ENCODE data around the gene PSMA8. TPM values are rescaled to one million over a fixed set of nuclear protein-coding genes. Genes with fewer than 3 reads are reported as not detected.
A peak's percentile ranks its signal among the peaks of the same experiment; 100 is the strongest.
"Not testable (repeated sequence)": the region's sequence is repeated elsewhere in the genome, so short reads cannot be mapped to it uniquely, and the experiment has no call there.

The PSMA8 gene
- total and polyA plus RNA-seq, 5 experiments from 2014 or later: 1.4 to 3.5 (median 2.1) TPM

DNA sequence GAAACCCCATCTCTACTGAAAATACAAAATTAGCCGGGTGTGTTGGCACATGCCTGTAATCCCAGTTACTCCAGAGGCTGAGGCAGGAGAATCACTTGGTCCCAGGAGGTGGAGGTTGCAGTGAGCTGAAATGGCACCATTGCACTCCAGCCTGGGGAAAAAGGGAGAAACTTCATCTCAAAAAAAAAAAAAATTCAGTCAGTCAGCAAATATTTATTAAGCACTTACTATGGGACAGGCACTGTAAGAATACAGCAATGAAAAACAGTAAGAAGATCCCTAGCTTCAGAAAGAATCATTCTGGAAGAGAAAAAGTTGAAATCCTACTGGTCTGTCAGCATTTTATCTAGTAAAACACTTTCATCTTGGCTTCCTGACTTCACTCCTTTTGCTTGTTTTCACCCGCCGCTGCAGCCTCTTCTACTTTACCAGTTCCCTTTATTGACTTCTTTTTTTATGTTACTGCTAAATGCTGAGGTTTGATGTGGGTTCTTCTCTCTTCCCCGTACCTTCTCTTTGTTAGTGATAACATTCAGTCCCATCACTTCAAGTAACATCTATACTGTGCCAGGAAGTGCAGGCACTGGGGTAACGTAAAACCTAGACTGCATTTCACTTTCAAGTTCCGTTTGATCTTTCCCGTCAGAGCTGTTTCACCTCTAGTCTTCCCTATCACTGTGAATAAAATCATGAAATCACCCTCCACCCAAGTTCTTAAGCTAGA, 81.7 kb downstream of the PSMA8 start:
- ATAC-seq: peak; percentile 99
- Mint-ChIP-seq H3K27me3 (no peaks in the 10 kb centered on the region), H3K27ac (peak overlapping the region; percentile 2 to 96 (median 89)), H3K9me3 (no peaks in the 10 kb centered on the region), H3K36me3 (no peaks in the 10 kb centered on the region), H3K4me1 (peaks cover 9 to 40% (median 30%) of the 10 kb centered on the region in 4 donors), H3K4me3 (peak overlapping the region; percentile 51 to 76 (median 66))
- POLR2A ChIA-PET: interaction anchor here (0.7 to 3.7 kb wide), 4 partner anchors 11 to 124 kb away, joined by 3 to 36 read pairs (median 6); partner anchors contain the start of genes SS18 and TAF4B
- DNase-seq: peak; percentile 15 to 90 (median 66)

DNA sequence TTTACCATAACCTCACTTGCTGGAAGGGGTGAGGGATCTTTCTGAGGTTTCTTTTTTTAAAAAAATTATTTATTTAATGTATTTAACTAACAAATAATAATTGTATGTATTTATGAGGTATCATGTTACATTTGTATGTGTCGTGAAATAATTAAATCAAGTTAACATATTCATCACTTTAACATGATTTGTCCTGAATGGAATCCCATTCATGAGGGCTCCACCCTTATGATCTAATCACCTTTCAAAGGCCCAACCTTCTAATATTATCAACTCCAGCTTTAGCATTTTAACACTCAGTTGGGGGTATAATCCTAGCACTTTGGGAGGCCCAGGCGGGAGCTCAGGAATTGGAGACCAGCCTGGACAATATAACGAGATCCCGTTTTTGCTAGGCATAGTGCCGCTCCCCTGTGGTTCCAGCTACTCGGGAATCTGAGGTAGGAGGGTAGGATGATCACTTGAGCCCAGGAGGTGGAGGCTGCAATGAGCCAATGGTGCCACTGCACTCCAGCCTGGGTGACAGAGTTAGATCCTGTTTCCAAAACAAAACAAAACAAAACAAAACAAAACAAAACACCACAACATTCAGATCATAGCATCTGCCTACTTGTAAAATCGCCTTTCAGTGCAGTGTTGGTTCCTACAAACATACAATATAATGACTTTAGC, 91.5 kb downstream of the PSMA8 start:
- Mint-ChIP-seq H3K4me1 (peaks cover 15 to 34% (median 30%) of the 10 kb centered on the region in 4 donors), H3K27me3 (no peaks in the 10 kb centered on the region), H3K9me3 (no peaks in the 10 kb centered on the region), H3K27ac (peak overlapping the region in 9 of 10 donors; percentile 48 to 99 (median 97)), H3K4me3 (peak overlapping the region; percentile 45 to 98 (median 95)), H3K36me3 (no peaks in the 10 kb centered on the region)
- DNase-seq: no peak
- no peak for ATAC-seq
- POLR2A ChIA-PET: interaction anchor here (0.6 to 3.6 kb wide), 2 partner anchors 9 to 41 kb away, joined by 4 to 36 read pairs; no protein-coding TSS in a partner anchor

DNA sequence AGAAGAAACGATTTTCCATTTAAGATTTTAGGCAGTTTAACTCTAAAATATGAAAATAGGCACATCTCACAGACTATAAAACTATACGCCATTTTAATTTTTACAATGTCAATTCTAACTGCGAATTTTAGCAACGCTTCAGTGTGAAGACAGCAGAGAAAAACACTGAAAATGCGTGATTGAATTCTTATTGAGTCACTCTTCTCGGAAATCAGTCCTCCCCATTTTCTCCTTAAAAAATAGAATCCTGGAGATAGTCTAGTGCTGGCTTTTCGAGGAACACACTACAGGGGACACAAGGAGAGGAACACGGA, 92.2 kb downstream of the PSMA8 start:
- Mint-ChIP-seq H3K4me3 (peak overlapping the region; percentile 88 to 98 (median 95)), H3K9me3 (no peaks in the 10 kb centered on the region), H3K27ac (peak overlapping the region; percentile 92 to 99 (median 97)), H3K36me3 (peaks cover 0 to 1% (median 0%) of the 10 kb centered on the region in 3 donors), H3K27me3 (no peaks in the 10 kb centered on the region), H3K4me1 (peaks cover 17 to 40% (median 36%) of the 10 kb centered on the region in 4 donors)
- DNase-seq (no peak), ATAC-seq (peak in 1 of 2 donors; percentile 2)
- POLR2A ChIA-PET: interaction anchor here (1.2 to 3.6 kb wide), 4 partner anchors 10 to 134 kb away, joined by 3 to 36 read pairs (median 10); partner anchors contain the start of genes PSMA8 and SS18

DNA sequence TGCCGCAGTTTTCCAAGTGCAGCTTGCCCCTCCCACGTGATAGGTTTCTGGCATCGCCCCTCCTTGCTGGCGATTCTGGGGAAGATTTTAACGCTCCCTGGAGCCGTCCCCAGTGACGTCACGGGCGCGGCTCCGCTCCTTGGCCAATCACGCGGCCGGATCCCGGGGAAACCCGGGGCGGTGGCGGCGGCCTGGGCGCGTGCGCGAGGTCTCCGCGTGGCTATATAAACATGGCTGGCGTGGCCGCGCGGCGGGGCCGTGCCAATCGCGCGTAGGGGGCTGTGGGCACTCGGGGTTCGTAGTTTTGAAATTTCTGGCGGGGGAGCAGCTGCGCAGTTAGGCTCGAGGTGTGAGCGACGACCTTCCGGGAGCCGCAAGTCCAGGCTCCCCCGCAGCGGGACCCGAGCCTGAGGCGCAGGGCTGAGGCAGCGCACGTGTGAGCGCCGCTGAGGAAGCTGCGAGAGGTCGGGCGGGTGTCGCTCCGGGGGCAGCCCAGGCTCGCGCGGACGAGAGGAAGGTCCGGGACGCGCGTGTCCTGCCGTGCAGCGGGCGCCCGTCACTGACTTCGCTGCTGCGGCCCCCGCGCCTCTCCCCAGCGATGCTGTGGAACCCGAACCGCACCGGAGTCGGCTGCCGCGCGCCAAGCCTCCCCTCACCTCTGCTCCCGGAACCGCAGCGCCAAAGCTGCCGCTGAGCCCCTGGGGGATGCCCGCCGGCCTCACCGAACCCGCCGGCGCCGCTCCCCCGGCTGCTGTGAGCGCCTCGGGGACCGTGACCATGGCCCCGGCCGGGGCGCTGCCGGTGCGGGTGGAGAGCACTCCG, 92.8 kb downstream of the PSMA8 start, which contains the start of gene TAF4B:
Gene TAF4B, plus strand, starts transcription at position 217 of the 822 bp plus-strand sequence. Its CDS starts 489 bp downstream, at position 706.
- Mint-ChIP-seq H3K4me3 (peak within 1 kb of the TSS; percentile 88 to 98 (median 97)), H3K9me3 (no peaks in the 10 kb centered on the region), H3K4me1 (peaks cover 17 to 40% (median 37%) of the 10 kb centered on the region in 4 donors), H3K36me3 (peaks cover 0 to 1% (median 0%) of the 10 kb centered on the region in 3 donors), H3K27me3 (no peaks in the 10 kb centered on the region), H3K27ac (peak within 1 kb of the TSS; percentile 92 to 99 (median 97))
- POLR2A ChIA-PET: interaction anchor here (1.2 to 3.6 kb wide), 5 partner anchors 11 to 135 kb away, joined by 3 to 36 read pairs (median 6); partner anchors contain the start of genes PSMA8 and SS18
- ATAC-seq (peak; percentile 88 to 91), DNase-seq (peak; percentile 89 to 94 (median 92))

DNA sequence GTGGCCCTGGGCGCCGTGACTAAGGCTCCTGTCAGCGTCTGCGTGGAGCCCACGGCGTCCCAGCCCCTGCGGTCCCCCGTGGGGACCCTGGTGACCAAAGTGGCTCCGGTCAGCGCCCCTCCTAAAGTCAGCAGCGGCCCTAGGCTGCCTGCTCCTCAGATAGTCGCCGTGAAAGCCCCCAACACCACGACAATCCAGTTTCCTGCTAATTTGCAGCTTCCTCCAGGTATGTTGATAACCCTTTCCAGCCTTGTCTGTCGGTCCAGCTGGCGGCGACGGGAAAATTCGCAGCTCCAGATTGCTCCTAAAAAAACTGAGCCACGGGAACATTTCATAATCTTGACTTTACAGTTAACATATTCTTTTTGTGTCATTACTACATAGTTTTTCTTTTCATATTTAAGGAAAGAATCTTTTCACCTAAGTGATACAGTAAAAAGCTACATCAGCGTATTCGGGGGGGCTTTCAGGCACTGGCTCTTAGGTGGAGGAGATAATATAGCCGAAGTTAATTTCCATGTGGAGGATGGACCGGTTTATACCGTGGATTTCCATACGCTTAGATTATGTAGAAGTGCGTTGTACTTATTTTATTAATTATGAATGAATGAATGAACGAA, 93.5 kb downstream of the PSMA8 start:
- Mint-ChIP-seq H3K27ac (peak overlapping the region; percentile 85 to 97 (median 93)), H3K9me3 (no peaks in the 10 kb centered on the region), H3K36me3 (peaks cover 0 to 1% (median 0%) of the 10 kb centered on the region in 3 donors), H3K4me1 (peaks cover 17 to 47% (median 40%) of the 10 kb centered on the region in 4 donors), H3K4me3 (peak overlapping the region; percentile 88 to 98 (median 97)), H3K27me3 (no peaks in the 10 kb centered on the region)
- DNase-seq (no peak), ATAC-seq (no peak)
- POLR2A ChIA-PET: interaction anchor here (0.8 to 3.6 kb wide), 6 partner anchors 11 to 138 kb away, joined by 3 to 36 read pairs (median 6); partner anchors contain the start of genes PSMA8 and SS18

DNA sequence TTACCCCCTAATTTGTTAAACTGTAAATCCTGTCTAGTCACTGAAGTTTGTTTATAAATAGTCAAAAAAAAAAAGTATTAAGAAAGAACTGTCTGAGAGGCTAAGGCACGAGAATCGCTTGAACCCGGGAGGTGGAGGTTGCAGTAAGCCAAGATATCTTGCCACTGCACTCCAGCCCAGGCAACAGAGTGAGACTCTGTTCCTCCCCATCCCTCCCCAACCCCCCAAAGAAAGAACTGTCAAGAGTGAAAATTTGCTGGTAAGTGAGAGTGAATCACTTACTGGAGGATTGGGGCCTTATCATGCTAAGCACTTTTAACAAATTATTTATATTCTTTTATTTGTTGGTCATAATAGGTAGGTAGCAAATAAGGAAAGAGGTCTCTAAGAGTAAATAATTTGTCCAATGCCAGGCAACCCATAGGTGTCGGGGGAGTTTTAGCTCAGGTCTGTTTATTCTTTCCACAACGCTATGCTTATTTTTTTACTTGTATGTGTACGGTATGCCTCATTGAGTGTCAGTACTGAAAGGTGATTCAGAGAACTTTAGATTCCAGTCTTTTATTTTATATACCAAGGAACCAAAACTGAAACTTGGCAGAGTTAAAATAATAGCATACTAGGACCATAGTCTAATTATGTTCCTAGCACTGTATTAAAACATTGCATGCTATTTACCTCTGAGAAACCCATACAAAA, 95.0 kb downstream of the PSMA8 start:
- DNase-seq: no peak
- Mint-ChIP-seq H3K27ac (peak overlapping the region in 1 of 10 donors; percentile 75), H3K9me3 (no peaks in the 10 kb centered on the region), H3K4me1 (peaks cover 26 to 63% (median 53%) of the 10 kb centered on the region in 4 donors), H3K27me3 (no peaks in the 10 kb centered on the region), H3K4me3 (peak overlapping the region in 9 of 10 donors; percentile 76 to 97 (median 97)), H3K36me3 (peaks cover 0 to 1% (median 0%) of the 10 kb centered on the region in 3 donors)
- POLR2A ChIA-PET: no interaction called here
- ATAC-seq: no peak

DNA sequence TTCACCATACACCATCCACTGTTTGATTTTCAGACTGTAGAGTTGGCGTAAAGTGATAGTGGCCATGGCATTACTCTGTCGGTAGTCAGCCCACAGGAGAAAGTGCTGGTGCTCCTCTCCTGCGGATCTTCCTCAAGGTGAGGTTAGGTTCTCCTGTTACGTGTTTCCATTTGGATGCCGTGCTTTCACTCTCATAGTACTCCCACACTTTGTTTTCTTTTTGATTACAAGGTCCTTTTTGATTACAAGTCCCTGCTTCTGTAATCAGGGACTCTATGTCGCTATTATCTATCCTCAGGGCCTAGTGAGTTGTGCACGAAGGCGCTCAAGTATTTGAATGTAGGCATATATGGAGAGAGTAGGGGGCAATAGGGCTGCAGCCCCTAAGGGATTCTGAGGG, 96.8 kb downstream of the PSMA8 start:
- POLR2A ChIA-PET: no interaction called here
- H3K4me3 Mint-ChIP-seq: peak overlapping the region in 1 of 10 donors; percentile 11
- no peaks in the 10 kb centered on the region for H3K27me3 Mint-ChIP-seq
- DNase-seq (no peak), ATAC-seq (no peak)
- H3K9me3 Mint-ChIP-seq: no peaks in the 10 kb centered on the region
- H3K4me1 Mint-ChIP-seq: peaks cover 32 to 79% (median 66%) of the 10 kb centered on the region in 4 donors
- peaks cover 0 to 1% (median 0%) of the 10 kb centered on the region in 3 donors for H3K36me3 Mint-ChIP-seq
- H3K27ac Mint-ChIP-seq: peak overlapping the region in 2 of 10 donors; percentile 12 to 45

DNA sequence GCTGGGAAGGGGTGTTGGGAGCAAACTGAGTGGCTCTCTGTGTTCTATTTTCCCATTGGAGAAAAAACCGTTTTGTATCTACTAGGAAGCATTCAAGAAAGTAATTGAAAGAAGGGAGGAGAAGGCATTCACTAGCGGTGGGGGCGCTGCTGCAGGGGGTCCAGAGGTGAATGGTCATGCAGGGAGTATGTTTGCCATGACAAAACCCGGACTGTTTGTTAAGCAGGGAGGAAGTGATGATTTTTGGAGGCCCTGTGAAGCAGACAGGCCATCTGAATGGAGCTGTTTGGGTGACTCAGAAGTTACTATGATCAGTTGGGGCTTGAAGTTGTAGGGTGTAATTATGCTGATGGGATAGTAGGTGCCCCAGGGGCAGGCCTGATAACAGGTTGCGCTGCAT, 99.5 kb downstream of the PSMA8 start:
- POLR2A ChIA-PET: interaction anchor here (0.7 kb wide), 1 partner anchor 76 kb away, joined by 3 read pairs; no protein-coding TSS in a partner anchor
- no peaks in the 10 kb centered on the region for H3K27me3 Mint-ChIP-seq
- peak overlapping the region in 3 of 10 donors; percentile 9 to 75 (median 58) for H3K27ac Mint-ChIP-seq
- H3K36me3 Mint-ChIP-seq: peaks cover 0 to 5% (median 3%) of the 10 kb centered on the region in 3 donors
- peaks cover 0 to 4% (median 0%) of the 10 kb centered on the region in 9 donors for H3K9me3 Mint-ChIP-seq
- no peak for ATAC-seq
- H3K4me1 Mint-ChIP-seq: peaks cover 29 to 83% (median 64%) of the 10 kb centered on the region in 4 donors
- DNase-seq: no peak
- H3K4me3 Mint-ChIP-seq: peak overlapping the region in 4 of 10 donors; percentile 3 to 18 (median 14)

- ATAC-seq, H3K4me3 Mint-ChIP-seq, DNase-seq, POLR2A ChIA-PET, H3K27me3 Mint-ChIP-seq: not testable (repeated sequence)
- peaks cover 0 to 19% (median 10%) of the 10 kb centered on the region in 3 donors for H3K36me3 Mint-ChIP-seq
- H3K27ac Mint-ChIP-seq: peak overlapping the region in 3 of 10 donors; percentile 2 to 57 (median 32)
- H3K4me1 Mint-ChIP-seq: peaks cover 26 to 61% (median 44%) of the 10 kb centered on the region in 4 donors
- H3K9me3 Mint-ChIP-seq: peaks cover 3 to 23% (median 14%) of the 10 kb centered on the region in 9 donors
Observed at GRCh38 chr18:26237363-26237762, 103.7 kb downstream of the PSMA8 start.

DNA sequence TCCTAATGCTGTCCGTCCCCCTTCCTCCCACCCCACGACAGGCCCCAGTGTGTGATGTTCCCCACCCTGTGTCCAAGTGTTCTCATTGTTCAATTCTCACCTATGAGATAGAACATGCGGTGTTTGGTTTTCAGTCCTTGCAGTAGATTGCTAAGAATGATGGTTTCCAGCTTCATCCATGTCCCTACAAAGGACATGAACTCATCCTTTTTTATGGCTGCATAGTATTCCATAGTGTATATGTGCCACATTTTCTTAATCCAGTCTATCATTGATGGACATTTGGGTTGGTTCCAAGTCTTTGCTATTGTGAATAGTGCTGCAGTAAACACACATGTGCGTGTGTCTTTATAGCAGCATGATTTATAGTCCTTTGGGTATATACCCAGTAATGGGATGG, 105.0 kb downstream of the PSMA8 start:
- H3K27ac Mint-ChIP-seq, DNase-seq, H3K27me3 Mint-ChIP-seq, POLR2A ChIA-PET, H3K4me3 Mint-ChIP-seq, ATAC-seq: not testable (repeated sequence)
- Mint-ChIP-seq H3K9me3 (peaks cover 4 to 33% (median 18%) of the 10 kb centered on the region in 9 donors), H3K36me3 (peaks cover 0 to 27% (median 13%) of the 10 kb centered on the region in 3 donors), H3K4me1 (peaks cover 22 to 58% (median 37%) of the 10 kb centered on the region in 4 donors)

- peak overlapping the region in 1 of 10 donors; percentile 2 for H3K4me3 Mint-ChIP-seq
- H3K27me3 Mint-ChIP-seq, H3K27ac Mint-ChIP-seq: not testable (repeated sequence)
Observed at GRCh38 chr18:26242392-26242791, 108.7 kb downstream of the PSMA8 start.

More at GRCh38 chr18:26242392-26242791, 108.7 kb downstream of the PSMA8 start:
- POLR2A ChIA-PET, DNase-seq, ATAC-seq: not testable (repeated sequence)
- peaks cover 13 to 37% (median 22%) of the 10 kb centered on the region in 4 donors for H3K4me1 Mint-ChIP-seq
- peaks cover 4 to 39% (median 25%) of the 10 kb centered on the region in 9 donors for H3K9me3 Mint-ChIP-seq
- peaks cover 0 to 35% (median 13%) of the 10 kb centered on the region in 3 donors for H3K36me3 Mint-ChIP-seq
